Gastrocnemius medialis (tissue), 4 donors: ENCODE measurements around the gene FBXW4.

Experiments used
- POLR2A ChIP-seq, 2 donors: fragments of 450-650 bp; IDR thresholded peaks; one replicate each; pipeline ENCODE4 v1.6.1; 2017; ENCODE audit warnings: antibody characterized with exemption in 2 of 2, mild to moderate bottlenecking in 2 of 2, moderate library complexity in 2 of 2
- TF ChIP-seq, protein P1 (sequence below), 5 experiments: fragments of 450-650 bp in 3 of 5; fragments of 200-600 bp in 2 of 5; sonication (generic) in 2 of 5; IDR thresholded peaks in 4 of 5; conservative IDR thresholded peaks in 1 of 5; 1 replicate in 4 of 5; 2 replicates in 1 of 5; pipeline ENCODE4 v1.5.1; 2016 to 2019; ENCODE audit warnings: antibody characterized with exemption in 5 of 5, mild to moderate bottlenecking in 3 of 5, moderate library complexity in 3 of 5

DNA sequence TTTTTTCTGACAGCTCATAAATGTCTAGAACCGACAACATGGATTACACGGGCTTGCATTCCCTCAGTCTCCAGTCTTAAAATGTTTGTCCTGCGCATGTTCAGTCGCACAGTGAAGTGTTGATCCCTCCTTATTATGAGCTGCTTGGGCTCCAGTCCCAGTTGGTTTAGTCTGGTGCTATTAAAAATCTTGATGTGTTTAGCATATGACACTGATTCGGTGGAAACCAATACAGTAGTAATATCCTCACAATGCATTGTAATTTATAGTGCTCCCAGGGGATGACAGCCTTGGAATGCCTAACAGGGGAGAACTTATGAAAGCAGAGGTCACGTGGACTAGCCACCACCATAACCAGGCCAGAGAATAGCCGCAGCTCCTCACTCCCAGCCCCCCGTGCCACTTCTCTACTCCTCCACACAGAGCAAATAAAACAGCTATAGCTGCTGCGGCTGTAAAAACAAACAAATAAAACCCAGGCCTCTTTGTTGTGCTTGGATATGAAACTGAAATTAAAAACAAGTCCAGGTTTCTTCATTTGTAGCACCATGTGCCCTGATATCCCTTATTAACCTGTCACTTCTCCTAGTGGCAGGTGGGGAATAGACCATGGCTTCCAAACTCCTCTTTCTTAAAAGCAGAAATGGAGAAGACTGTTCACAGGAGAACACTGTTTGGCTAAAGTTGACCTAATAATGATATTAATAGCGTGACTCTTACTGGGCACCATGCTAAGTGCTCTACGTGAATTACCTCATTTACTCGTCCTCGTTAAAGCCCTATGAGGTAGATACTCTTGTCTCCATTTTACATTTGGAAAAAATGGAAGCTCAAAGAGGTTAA, 99.2 kb downstream of the FBXW4 start:
- no peak for TF ChIP-seq POLR2A (IDR thresholded peaks at IDR 0.05)
- TF ChIP-seq, protein P1, sequence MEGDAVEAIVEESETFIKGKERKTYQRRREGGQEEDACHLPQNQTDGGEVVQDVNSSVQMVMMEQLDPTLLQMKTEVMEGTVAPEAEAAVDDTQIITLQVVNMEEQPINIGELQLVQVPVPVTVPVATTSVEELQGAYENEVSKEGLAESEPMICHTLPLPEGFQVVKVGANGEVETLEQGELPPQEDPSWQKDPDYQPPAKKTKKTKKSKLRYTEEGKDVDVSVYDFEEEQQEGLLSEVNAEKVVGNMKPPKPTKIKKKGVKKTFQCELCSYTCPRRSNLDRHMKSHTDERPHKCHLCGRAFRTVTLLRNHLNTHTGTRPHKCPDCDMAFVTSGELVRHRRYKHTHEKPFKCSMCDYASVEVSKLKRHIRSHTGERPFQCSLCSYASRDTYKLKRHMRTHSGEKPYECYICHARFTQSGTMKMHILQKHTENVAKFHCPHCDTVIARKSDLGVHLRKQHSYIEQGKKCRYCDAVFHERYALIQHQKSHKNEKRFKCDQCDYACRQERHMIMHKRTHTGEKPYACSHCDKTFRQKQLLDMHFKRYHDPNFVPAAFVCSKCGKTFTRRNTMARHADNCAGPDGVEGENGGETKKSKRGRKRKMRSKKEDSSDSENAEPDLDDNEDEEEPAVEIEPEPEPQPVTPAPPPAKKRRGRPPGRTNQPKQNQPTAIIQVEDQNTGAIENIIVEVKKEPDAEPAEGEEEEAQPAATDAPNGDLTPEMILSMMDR (IDR thresholded peaks at IDR 0.05 in 4 of 5, conservative IDR thresholded peaks at IDR 0.05 in 1 of 5) = no peak
